Measurements from ENCODE around the gene KIF1B. TPM values are rescaled to one million over a fixed set of nuclear protein-coding genes. Genes with fewer than 3 reads are reported as not detected.

KIF1B gene
- total and polyA plus RNA-seq, 7 donors = 4.8 to 78.4 (median 46.4) TPM

- Histone ChIP-seq H3K27me3 (no peaks in the 10 kb centered on the region), H3K36me3 (peaks cover 6 to 53% (median 10%) of the 10 kb centered on the region in 4 donors), H3K4me3 (no peak overlapping the region), H3K27ac (no peak overlapping the region), H3K9me3 (no peaks in the 10 kb centered on the region), H3K4me1 (peaks cover 0 to 6% (median 3%) of the 10 kb centered on the region in 4 donors)
- 71 to 90% methylated on average over 5 of the region's 5 CpGs for WGBS, 2 donors
- no peak for TF ChIP-seq CTCF (IDR thresholded peaks at IDR 0.05)
- TF ChIP-seq POLR2A (IDR thresholded peaks at IDR 0.05) = no peak
- TF ChIP-seq POLR2AphosphoS5 (IDR thresholded peaks at IDR 0.05) = no peak
- TF ChIP-seq EP300 (IDR thresholded peaks at IDR 0.05) = no peak
- no peak for DNase-seq
- intact Hi-C loops (cut with DNase I) = no loop called here
These were observed 57.6 kb downstream of the KIF1B start for GRCh38 chr1:10267921-10268320.

GRCh38 chr1:10271090-10271489 lies 60.7 kb downstream of the KIF1B start:
- Histone ChIP-seq H3K4me1 (peaks cover 0 to 6% (median 4%) of the 10 kb centered on the region in 4 donors), H3K27me3 (no peaks in the 10 kb centered on the region), H3K27ac (no peak overlapping the region), H3K9me3 (no peaks in the 10 kb centered on the region), H3K36me3 (peaks cover 6 to 41% (median 10%) of the 10 kb centered on the region in 4 donors), H3K4me3 (no peak overlapping the region)
- 21 to 73% methylated on average over 2 of the region's 2 CpGs for WGBS, 2 donors
- intact Hi-C loops (cut with DNase I) = no loop called here
- no peak for TF ChIP-seq CTCF (IDR thresholded peaks at IDR 0.05)
- no peak for TF ChIP-seq POLR2A (IDR thresholded peaks at IDR 0.05)
- no peak for TF ChIP-seq EP300 (IDR thresholded peaks at IDR 0.05)
- no peak for TF ChIP-seq POLR2AphosphoS5 (IDR thresholded peaks at IDR 0.05)
- no peak for DNase-seq

- intact Hi-C loops (cut with DNase I) = no loop called here
- H3K27me3 ChIP-seq = no peaks in the 10 kb centered on the region
- H3K9me3 ChIP-seq = no peaks in the 10 kb centered on the region
- H3K4me1 ChIP-seq = peaks cover 0 to 6% (median 4%) of the 10 kb centered on the region in 4 donors
- H3K36me3 ChIP-seq = peaks cover 6 to 48% (median 13%) of the 10 kb centered on the region in 4 donors
- DNase-seq = no peak
- WGBS, 2 donors = 33 to 80% methylated on average over 2 of the region's 2 CpGs
- TF ChIP-seq POLR2A (IDR thresholded peaks at IDR 0.05) = no peak
- TF ChIP-seq CTCF (IDR thresholded peaks at IDR 0.05) = no peak
- no peak for TF ChIP-seq POLR2AphosphoS5 (IDR thresholded peaks at IDR 0.05)
- no peak for TF ChIP-seq EP300 (IDR thresholded peaks at IDR 0.05)
- H3K27ac ChIP-seq = no peak overlapping the region
- H3K4me3 ChIP-seq = no peak overlapping the region
These were observed 61.5 kb downstream of the KIF1B start for GRCh38 chr1:10271869-10272268.

- no peaks in the 10 kb centered on the region for H3K9me3 ChIP-seq
- WGBS, 2 donors = 21 to 68% methylated on average over 1 of the region's 1 CpG
- intact Hi-C loops (cut with DNase I) = no loop called here
- TF ChIP-seq EP300 (IDR thresholded peaks at IDR 0.05) = no peak
- TF ChIP-seq CTCF (IDR thresholded peaks at IDR 0.05) = no peak
- TF ChIP-seq POLR2AphosphoS5 (IDR thresholded peaks at IDR 0.05) = no peak
- no peak for TF ChIP-seq POLR2A (IDR thresholded peaks at IDR 0.05)
- H3K4me3 ChIP-seq = no peak overlapping the region
- H3K4me1 ChIP-seq = peaks cover 0 to 5% (median 3%) of the 10 kb centered on the region in 4 donors
- H3K27ac ChIP-seq = no peak overlapping the region
- H3K27me3 ChIP-seq = no peaks in the 10 kb centered on the region
- H3K36me3 ChIP-seq = peaks cover 6 to 48% (median 12%) of the 10 kb centered on the region in 4 donors
- no peak for DNase-seq
These were observed 61.9 kb downstream of the KIF1B start for GRCh38 chr1:10272274-10272673.

GRCh38 chr1:10278880-10279279 lies 68.5 kb downstream of the KIF1B start:
- TF ChIP-seq EP300 (IDR thresholded peaks at IDR 0.05) (no peak), CTCF (IDR thresholded peaks at IDR 0.05) (no peak), POLR2AphosphoS5 (IDR thresholded peaks at IDR 0.05) (no peak), POLR2A (IDR thresholded peaks at IDR 0.05) (no peak)
- Histone ChIP-seq H3K27ac (no peak overlapping the region), H3K4me3 (no peak overlapping the region), H3K4me1 (no peaks in the 10 kb centered on the region), H3K36me3 (peaks cover 0 to 81% (median 32%) of the 10 kb centered on the region in 4 donors), H3K9me3 (no peaks in the 10 kb centered on the region), H3K27me3 (no peaks in the 10 kb centered on the region)
- intact Hi-C loops (cut with DNase I) = no loop called here
- DNase-seq = no peak
- WGBS, 2 donors = 85 to 91% methylated on average over 5 of the region's 5 CpGs

Measured in sigmoid colon (tissue), 7 donors.